WI38 (cell line): ENCODE measurements around the gene MESP2.

Experiments used
- H3K4me3 ChIP-seq: 2 replicates; pipeline ENCODE4 v1.5.1; 2011; ENCODE audit warnings: low read depth, mild to moderate bottlenecking, control low read depth, low read length
- CTCF ChIP-seq: IDR thresholded peaks from 2 replicates; pipeline ENCODE4 v1.5.1; 2012; ENCODE audit warnings: low read depth, mild to moderate bottlenecking, control low read depth, low read length

The MESP2 gene

GRCh38 chr15:89814112-89814742 lies 38.1 kb downstream of the MESP2 start:
- peak overlapping the region; percentile 83 for H3K4me3 ChIP-seq
- TF ChIP-seq CTCF = no peak

GRCh38 chr15:89815769-89816168 lies 39.6 kb downstream of the MESP2 start:
- H3K4me3 ChIP-seq = no peak overlapping the region

GRCh38 chr15:89817701-89818280 lies 41.7 kb downstream of the MESP2 start:
- TF ChIP-seq CTCF = no peak
- H3K4me3 ChIP-seq = no peak overlapping the region

More at GRCh38 chr15:89815769-89816168, 39.6 kb downstream of the MESP2 start:
- TF ChIP-seq CTCF = no peak

GRCh38 chr15:89818287-89818686 lies 42.2 kb downstream of the MESP2 start:
- TF ChIP-seq CTCF = no peak
- no peak overlapping the region for H3K4me3 ChIP-seq

- no peak overlapping the region; the same call in 1 of the 2 replicates for H3K4me3 ChIP-seq
- no peak for TF ChIP-seq CTCF
These were observed 44.8 kb downstream of the MESP2 start for GRCh38 chr15:89820666-89821611.

GRCh38 chr15:89822026-89822425 lies 45.9 kb downstream of the MESP2 start:
- TF ChIP-seq CTCF = no peak
- no peak overlapping the region for H3K4me3 ChIP-seq

GRCh38 chr15:89822611-89822950 lies 46.4 kb downstream of the MESP2 start:
- H3K4me3 ChIP-seq = no peak overlapping the region
- no peak for TF ChIP-seq CTCF
